IPS DF 6.9 (cell line): ENCODE results near the gene HOPX.
"Not testable (repeated sequence)": the region's sequence is repeated elsewhere in the genome, so short reads cannot be mapped to it uniquely, and the experiment has no call there.

Experiments
- DNase-seq: peaks from one replicate; pipeline ENCODE4 v3.0.0-alpha.2; 2013; ENCODE audit warnings: low read depth, low spot score
- H3K27ac ChIP-seq: one replicate; pipeline ENCODE4 v1.5.1; 2013; ENCODE audit warnings: low read length, control low read depth
- H3K27me3 ChIP-seq: 2 replicates; pipeline ENCODE4 v1.6.1; 2013; ENCODE audit warnings: mild to moderate bottlenecking, low read length; ENCODE audit not compliant: control insufficient read depth, insufficient read depth
- H3K36me3 ChIP-seq: 2 replicates; pipeline ENCODE4 v1.6.1; 2013; ENCODE audit warnings: low read length; ENCODE audit not compliant: control insufficient read depth, insufficient read depth
- H3K4me1 ChIP-seq: 2 replicates; pipeline ENCODE4 v1.6.1; 2013; ENCODE audit warnings: low read length; ENCODE audit not compliant: control insufficient read depth, insufficient read depth
- H3K4me3 ChIP-seq: 2 replicates; pipeline ENCODE4 v1.5.1; 2013; ENCODE audit warnings: mild to moderate bottlenecking, low read length
- H3K9me3 ChIP-seq: 2 replicates; pipeline ENCODE4 v1.6.1; 2013; ENCODE audit warnings: low read length, inconsistent platforms; ENCODE audit not compliant: control insufficient read depth, insufficient read depth
- WGBS: extraction: QIAGEN DNeasy Blood & Tissue Kit; methylation state at CpG from one replicate; pipeline ENCODE4 v1.1.7; 2013; ENCODE audit warnings: mixed read lengths, missing lambda C conversion rate; ENCODE audit not compliant: insufficient read length, insufficient coverage; 5-methylcytosine and 5-hydroxymethylcytosine counted together

The HOPX gene

DNA sequence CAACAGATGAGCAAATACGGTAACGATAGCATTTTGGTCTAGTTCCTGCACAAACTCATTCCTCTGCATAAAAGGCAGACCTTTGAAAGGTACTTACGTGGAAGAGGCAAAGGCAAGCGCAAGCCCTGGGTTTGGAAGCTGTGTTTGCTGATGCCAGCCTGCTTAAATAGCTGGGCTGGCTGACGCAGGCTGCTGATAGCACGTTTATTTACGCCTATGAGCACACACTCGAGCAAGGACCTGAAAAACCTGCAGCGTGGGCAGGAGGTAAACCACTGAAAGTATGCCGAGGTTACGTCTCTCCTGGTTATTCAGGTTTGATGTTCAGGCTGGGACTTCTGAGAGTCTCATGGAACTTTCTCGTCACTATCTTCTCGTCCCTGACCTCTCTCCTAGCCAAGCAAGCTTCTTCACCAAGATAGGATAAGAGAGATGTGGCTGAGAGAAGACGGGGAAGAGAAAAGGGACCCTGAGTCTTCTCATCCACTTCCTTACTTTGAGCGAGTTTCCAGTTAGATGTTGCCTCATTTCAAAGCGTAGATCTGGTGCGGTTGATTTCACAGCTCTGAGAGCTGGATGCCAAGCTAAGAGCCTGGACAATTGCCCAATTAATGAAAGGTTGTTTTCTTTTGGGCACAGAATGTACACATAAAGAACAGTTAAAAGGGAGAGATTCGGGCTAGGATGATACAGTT lies at the start of gene HOPX:
Gene HOPX, minus strand, starts transcription at position 139 of the 695 bp plus-strand sequence. CDS start 23,480 bp downstream, outside the sequence.
- H3K4me3 ChIP-seq: no peak within 1 kb of the TSS
- H3K36me3 ChIP-seq: no peaks in the 10 kb centered on the region
- H3K4me1 ChIP-seq: no peaks in the 10 kb centered on the region
- H3K27ac ChIP-seq: no peak within 1 kb of the TSS
- DNase-seq: no peak
- H3K9me3 ChIP-seq: no peaks in the 10 kb centered on the region
- WGBS: no CpG with 5 or more reads among the region's 18 CpGs
- H3K27me3 ChIP-seq: no peaks in the 10 kb centered on the region; the same call in 1 of the 2 replicates

GRCh38 chr4:56730097-56730496 lies 49.0 kb upstream of the HOPX start:
- no CpG with 5 or more reads among the region's 5 CpGs for WGBS
- H3K27ac ChIP-seq: no peak overlapping the region
- DNase-seq: no peak
- H3K27me3 ChIP-seq: no peaks in the 10 kb centered on the region
- no peaks in the 10 kb centered on the region for H3K9me3 ChIP-seq
- H3K4me1 ChIP-seq: no peaks in the 10 kb centered on the region
- no peaks in the 10 kb centered on the region for H3K36me3 ChIP-seq
- H3K4me3 ChIP-seq: no peak overlapping the region

GRCh38 chr4:56728512-56728911 lies 47.4 kb upstream of the HOPX start:
- H3K9me3 ChIP-seq: no peaks in the 10 kb centered on the region
- H3K27ac ChIP-seq: no peak overlapping the region
- WGBS: no CpG with 5 or more reads among the region's 4 CpGs
- DNase-seq: no peak
- no peaks in the 10 kb centered on the region for H3K36me3 ChIP-seq
- no peaks in the 10 kb centered on the region for H3K27me3 ChIP-seq
- H3K4me3 ChIP-seq: no peak overlapping the region
- no peaks in the 10 kb centered on the region for H3K4me1 ChIP-seq

DNA sequence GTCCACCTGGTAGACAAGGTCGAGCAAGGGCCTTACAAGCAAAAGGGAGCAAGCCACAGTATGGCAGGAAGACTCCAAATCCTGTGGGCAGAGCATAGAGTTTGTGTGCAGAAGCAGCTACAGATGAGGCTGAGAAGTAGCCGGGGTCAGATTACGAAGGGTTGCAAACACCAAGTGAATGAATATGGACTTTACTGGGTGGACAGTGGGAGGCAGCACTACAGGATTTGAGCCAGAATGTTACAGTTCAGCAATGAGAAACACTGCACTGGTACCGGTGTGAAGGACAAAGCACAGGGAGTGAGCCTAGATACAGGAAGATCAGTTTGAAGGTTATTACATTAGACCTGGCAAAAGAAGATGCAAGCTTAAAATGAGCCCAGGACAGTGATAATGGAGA lies 46.1 kb upstream of the HOPX start:
- no CpG with 5 or more reads among the region's 4 CpGs for WGBS

DNA sequence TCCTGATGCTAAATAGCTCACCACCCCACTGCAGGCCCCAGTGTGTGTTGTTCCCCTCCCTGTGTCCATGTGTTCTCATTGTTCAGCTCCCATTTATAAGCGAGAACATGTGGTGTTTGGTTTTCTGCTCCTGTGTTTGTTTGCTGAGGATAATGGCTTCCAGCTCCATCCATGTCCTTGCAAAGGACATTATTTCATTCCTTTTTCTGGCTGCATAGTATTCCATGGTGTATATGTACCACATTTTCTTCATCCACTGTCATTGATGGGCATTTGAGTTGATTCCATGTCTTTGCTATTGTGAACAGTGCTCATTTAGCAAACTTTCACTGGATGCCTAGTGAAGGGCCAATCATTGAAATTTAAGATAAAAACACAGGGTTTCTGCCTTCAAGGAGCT lies 45.5 kb upstream of the HOPX start:
- WGBS: no CpG with 5 or more reads among the region's 1 CpG

More for the DNA sequence above, 46.1 kb upstream of the HOPX start:
- DNase-seq: peak; percentile 25
- H3K4me3 ChIP-seq: no peak overlapping the region
- H3K27me3 ChIP-seq: no peaks in the 10 kb centered on the region
- H3K4me1 ChIP-seq: no peaks in the 10 kb centered on the region
- no peaks in the 10 kb centered on the region for H3K36me3 ChIP-seq
- H3K27ac ChIP-seq: no peak overlapping the region
- no peaks in the 10 kb centered on the region for H3K9me3 ChIP-seq

DNA sequence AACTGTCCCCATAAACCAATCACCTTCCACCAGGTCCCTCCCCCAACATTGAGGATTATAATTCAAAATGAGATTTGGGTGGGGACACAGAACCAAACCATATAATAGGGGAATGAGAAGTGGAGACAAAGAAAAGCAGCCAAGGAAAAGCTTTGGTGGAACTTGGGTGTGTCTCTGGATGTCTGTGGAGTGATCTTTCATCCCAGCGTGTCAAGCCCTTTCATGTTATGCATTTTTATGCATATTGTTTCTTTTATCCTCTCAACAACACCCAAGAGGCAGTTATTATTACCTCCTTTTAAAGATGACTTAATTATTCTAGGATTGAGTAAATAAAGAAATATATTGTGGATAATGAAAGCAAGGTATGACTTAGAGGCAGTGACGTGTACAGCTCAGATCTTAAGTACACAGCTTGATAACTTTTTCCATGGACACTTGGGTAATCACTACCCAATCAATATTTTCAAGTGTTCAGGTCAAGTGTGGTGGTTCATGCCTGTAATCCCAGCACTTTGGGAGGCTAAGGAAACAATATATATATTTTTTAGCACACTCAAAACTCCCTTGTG lies 42.6 kb upstream of the HOPX start:
- no CpG with 5 or more reads among the region's 2 CpGs for WGBS
- H3K4me1 ChIP-seq: no peaks in the 10 kb centered on the region
- H3K27ac ChIP-seq: no peak overlapping the region
- H3K27me3 ChIP-seq: no peaks in the 10 kb centered on the region
- no peaks in the 10 kb centered on the region for H3K36me3 ChIP-seq
- H3K4me3 ChIP-seq: no peak overlapping the region
- H3K9me3 ChIP-seq: no peaks in the 10 kb centered on the region
- no peak for DNase-seq

More for the DNA sequence above, 45.5 kb upstream of the HOPX start:
- not testable (repeated sequence) for H3K4me1 ChIP-seq, DNase-seq, H3K4me3 ChIP-seq, H3K27me3 ChIP-seq, H3K27ac ChIP-seq, H3K36me3 ChIP-seq, H3K9me3 ChIP-seq

- no peaks in the 10 kb centered on the region for H3K36me3 ChIP-seq
- WGBS: no CpG with 5 or more reads among the region's 5 CpGs
- no peaks in the 10 kb centered on the region for H3K27me3 ChIP-seq
- H3K27ac ChIP-seq: no peak overlapping the region
- H3K4me3 ChIP-seq: no peak overlapping the region
- H3K9me3 ChIP-seq: no peaks in the 10 kb centered on the region
- DNase-seq: no peak
- H3K4me1 ChIP-seq: no peaks in the 10 kb centered on the region
These were observed 42.1 kb upstream of the HOPX start for GRCh38 chr4:56723201-56723605.

GRCh38 chr4:56708146-56708545 lies 27.1 kb upstream of the HOPX start:
- no peak for DNase-seq
- WGBS: no CpG with 5 or more reads among the region's 1 CpG
- Histone ChIP-seq H3K4me3 (no peak overlapping the region), H3K27ac (no peak overlapping the region), H3K27me3 (no peaks in the 10 kb centered on the region), H3K4me1 (no peaks in the 10 kb centered on the region), H3K36me3 (no peaks in the 10 kb centered on the region), H3K9me3 (no peaks in the 10 kb centered on the region)

- Histone ChIP-seq H3K4me3 (no peak overlapping the region), H3K36me3 (no peaks in the 10 kb centered on the region), H3K27ac (no peak overlapping the region), H3K9me3 (no peaks in the 10 kb centered on the region), H3K4me1 (no peaks in the 10 kb centered on the region), H3K27me3 (no peaks in the 10 kb centered on the region)
- no peak for DNase-seq
These were observed 24.9 kb upstream of the HOPX start for GRCh38 chr4:56705966-56706365.

GRCh38 chr4:56705334-56705733 lies 24.2 kb upstream of the HOPX start:
- no peaks in the 10 kb centered on the region for H3K9me3 ChIP-seq
- no peak overlapping the region for H3K4me3 ChIP-seq
- H3K36me3 ChIP-seq: no peaks in the 10 kb centered on the region
- WGBS: no CpG with 5 or more reads among the region's 6 CpGs
- H3K27me3 ChIP-seq: no peaks in the 10 kb centered on the region
- H3K27ac ChIP-seq: no peak overlapping the region
- no peak for DNase-seq
- H3K4me1 ChIP-seq: no peaks in the 10 kb centered on the region
